Measurements from ENCODE around the gene PPL. TPM values are rescaled to one million over a fixed set of nuclear protein-coding genes. Genes with fewer than 3 reads are reported as not detected.

Gene PPL
- total and polyA plus RNA-seq, 4 donors = 19.9 to 89.0 (median 52.8) TPM

GRCh38 chr16:4913130-4913773 is 23.7 kb downstream of the PPL start:
- Histone ChIP-seq H3K4me1 (ENCODE audit: control insufficient read depth in 5 of 5, insufficient read depth in 5 of 5, low read length in 5 of 5) (no peaks in the 10 kb centered on the region), H3K27me3 (ENCODE audit: control insufficient read depth in 3 of 3, insufficient read depth in 3 of 3, low read length in 2 of 3) (no peaks in the 10 kb centered on the region), H3K9ac (ENCODE audit: insufficient read depth in 1 of 2, low read length in 2 of 2) (no peak overlapping the region), H3K36me3 (ENCODE audit: control insufficient read depth in 4 of 4, insufficient read depth in 4 of 4, low read length in 4 of 4) (no peaks in the 10 kb centered on the region), H3K9me3 (ENCODE audit: control insufficient read depth in 4 of 4, insufficient read depth in 3 of 4, low read length in 3 of 4) (no peaks in the 10 kb centered on the region), H3K4me3 (no peak overlapping the region), H3K27ac (ENCODE audit: low read depth in 1 of 2, low read length in 1 of 2) (no peak overlapping the region)
- WGBS, 2 donors = 63 to 83% methylated on average over 7 of the region's 7 CpGs
- no peak for TF ChIP-seq CTCF (IDR thresholded peaks at IDR 0.05; ENCODE audit: control extremely low read depth, extremely low read depth)
- DNase-seq (no peak), ATAC-seq (ENCODE audit: insufficient read depth, low FRiP score) (no peak)

GRCh38 chr16:4911970-4912386 is 25.0 kb downstream of the PPL start:
- Histone ChIP-seq H3K9me3 (ENCODE audit: control insufficient read depth in 4 of 4, insufficient read depth in 3 of 4, low read length in 3 of 4) (no peaks in the 10 kb centered on the region), H3K27ac (ENCODE audit: low read depth in 1 of 2, low read length in 1 of 2) (no peak overlapping the region), H3K4me3 (no peak overlapping the region), H3K36me3 (ENCODE audit: control insufficient read depth in 4 of 4, insufficient read depth in 4 of 4, low read length in 4 of 4) (no peaks in the 10 kb centered on the region), H3K4me1 (ENCODE audit: control insufficient read depth in 5 of 5, insufficient read depth in 5 of 5, low read length in 5 of 5) (no peaks in the 10 kb centered on the region), H3K27me3 (ENCODE audit: control insufficient read depth in 3 of 3, insufficient read depth in 3 of 3, low read length in 2 of 3) (no peaks in the 10 kb centered on the region), H3K9ac (ENCODE audit: insufficient read depth in 1 of 2, low read length in 2 of 2) (no peak overlapping the region)
- no peak for ATAC-seq (ENCODE audit: insufficient read depth, low FRiP score)
- no peak for TF ChIP-seq CTCF (IDR thresholded peaks at IDR 0.05; ENCODE audit: control extremely low read depth, extremely low read depth)
- WGBS, 2 donors = 74 to 78% methylated on average over 6 of the region's 6 CpGs
- no peak for DNase-seq

- DNase-seq (no peak), ATAC-seq (ENCODE audit: insufficient read depth, low FRiP score) (no peak)
- Histone ChIP-seq H3K4me3 (no peak overlapping the region), H3K27me3 (ENCODE audit: control insufficient read depth in 3 of 3, insufficient read depth in 3 of 3, low read length in 2 of 3) (no peaks in the 10 kb centered on the region), H3K9ac (ENCODE audit: insufficient read depth in 1 of 2, low read length in 2 of 2) (no peak overlapping the region), H3K9me3 (ENCODE audit: control insufficient read depth in 4 of 4, insufficient read depth in 3 of 4, low read length in 3 of 4) (no peaks in the 10 kb centered on the region), H3K27ac (ENCODE audit: low read depth in 1 of 2, low read length in 1 of 2) (no peak overlapping the region), H3K36me3 (ENCODE audit: control insufficient read depth in 4 of 4, insufficient read depth in 4 of 4, low read length in 4 of 4) (no peaks in the 10 kb centered on the region), H3K4me1 (ENCODE audit: control insufficient read depth in 5 of 5, insufficient read depth in 5 of 5, low read length in 5 of 5) (no peaks in the 10 kb centered on the region)
- WGBS, 2 donors = 88 to 92% methylated on average over 12 of the region's 12 CpGs
- no peak for TF ChIP-seq CTCF (IDR thresholded peaks at IDR 0.05; ENCODE audit: control extremely low read depth, extremely low read depth)
Measured at GRCh38 chr16:4910828-4911227, 26.1 kb downstream of the PPL start.

GRCh38 chr16:4909825-4910224 is 27.1 kb downstream of the PPL start:
- WGBS, 2 donors = 92% methylated on average over 7 of the region's 7 CpGs
- Histone ChIP-seq H3K36me3 (ENCODE audit: control insufficient read depth in 4 of 4, insufficient read depth in 4 of 4, low read length in 4 of 4) (no peaks in the 10 kb centered on the region), H3K27ac (ENCODE audit: low read depth in 1 of 2, low read length in 1 of 2) (no peak overlapping the region), H3K27me3 (ENCODE audit: control insufficient read depth in 3 of 3, insufficient read depth in 3 of 3, low read length in 2 of 3) (no peaks in the 10 kb centered on the region), H3K9ac (ENCODE audit: insufficient read depth in 1 of 2, low read length in 2 of 2) (no peak overlapping the region), H3K4me1 (ENCODE audit: control insufficient read depth in 5 of 5, insufficient read depth in 5 of 5, low read length in 5 of 5) (no peaks in the 10 kb centered on the region), H3K4me3 (no peak overlapping the region), H3K9me3 (ENCODE audit: control insufficient read depth in 4 of 4, insufficient read depth in 3 of 4, low read length in 3 of 4) (no peaks in the 10 kb centered on the region)
- TF ChIP-seq CTCF (IDR thresholded peaks at IDR 0.05; ENCODE audit: control extremely low read depth, extremely low read depth) = no peak
- ATAC-seq (ENCODE audit: insufficient read depth, low FRiP score) (no peak), DNase-seq (no peak)
